ENCODE data around the gene CCDC81. TPM values are rescaled to one million over a fixed set of nuclear protein-coding genes. Genes with fewer than 3 reads are reported as not detected.

The CCDC81 gene
- polyA plus RNA-seq, 4 donors: 0.13 to 0.41 (median 0.22) TPM; not detected in 1

- no peak for FAIRE-seq
- Histone ChIP-seq H3K27me3 (ENCODE audit: control insufficient read depth in 3 of 3, insufficient read depth in 3 of 3, low read length in 3 of 3) (peaks cover 0 to 7% (median 0%) of the 10 kb centered on the region in 3 donors), H3K27ac (ENCODE audit: low read depth in 1 of 3, low read length in 2 of 3) (no peak overlapping the region), H3K36me3 (ENCODE audit: control insufficient read depth in 3 of 3, insufficient read depth in 2 of 3, low read depth in 1 of 3, low read length in 3 of 3) (no peaks in the 10 kb centered on the region), H3K9me3 (ENCODE audit: control insufficient read depth in 2 of 2, insufficient read depth in 1 of 2, low read depth in 1 of 2, low read length in 1 of 2) (peaks cover 0 to 3% of the 10 kb centered on the region in 2 donors), H3K4me3 (ENCODE audit: low read depth in 1 of 3, low read length in 3 of 3) (no peak overlapping the region), H3K4me1 (ENCODE audit: control insufficient read depth in 3 of 3, insufficient read depth in 2 of 3, low read depth in 1 of 3, low read length in 2 of 3) (peaks cover 0 to 5% (median 0%) of the 10 kb centered on the region in 3 donors)
- no peak for DNase-seq
- WGBS, 3 donors: 31 to 44% (median 31%) methylated on average over 1 of the region's 1 CpG
Observed at GRCh38 chr11:86374069-86374468, 618 bp upstream of the CCDC81 start.

- peaks cover 0 to 3% of the 10 kb centered on the region in 2 donors for H3K9me3 ChIP-seq (ENCODE audit: control insufficient read depth in 2 of 2, insufficient read depth in 1 of 2, low read depth in 1 of 2, low read length in 1 of 2)
- H3K4me1 ChIP-seq (ENCODE audit: control insufficient read depth in 3 of 3, insufficient read depth in 2 of 3, low read depth in 1 of 3, low read length in 2 of 3): peaks cover 0 to 5% (median 0%) of the 10 kb centered on the region in 3 donors
- H3K36me3 ChIP-seq (ENCODE audit: control insufficient read depth in 3 of 3, insufficient read depth in 2 of 3, low read depth in 1 of 3, low read length in 3 of 3): no peaks in the 10 kb centered on the region
- peaks cover 0 to 7% (median 0%) of the 10 kb centered on the region in 3 donors for H3K27me3 ChIP-seq (ENCODE audit: control insufficient read depth in 3 of 3, insufficient read depth in 3 of 3, low read length in 3 of 3)
- no peak overlapping the region for H3K27ac ChIP-seq (ENCODE audit: low read depth in 1 of 3, low read length in 2 of 3)
- FAIRE-seq (no peak), DNase-seq (no peak)
- H3K4me3 ChIP-seq (ENCODE audit: low read depth in 1 of 3, low read length in 3 of 3): no peak overlapping the region
Observed at GRCh38 chr11:86377972-86378371, 3.3 kb downstream of the CCDC81 start.

GRCh38 chr11:86380295-86381059 lies 5.8 kb downstream of the CCDC81 start:
- no peak for FAIRE-seq
- whole genome bisulfite sequencing, 3 donors: 90 to 95% (median 93%) methylated on average over 2 of the region's 2 CpGs
- no peak for DNase-seq

GRCh38 chr11:86383041-86383955 lies 8.6 kb downstream of the CCDC81 start:
- Histone ChIP-seq H3K36me3 (ENCODE audit: control insufficient read depth in 3 of 3, insufficient read depth in 2 of 3, low read depth in 1 of 3, low read length in 3 of 3) (no peaks in the 10 kb centered on the region), H3K4me3 (ENCODE audit: low read depth in 1 of 3, low read length in 3 of 3) (no peak overlapping the region), H3K4me1 (ENCODE audit: control insufficient read depth in 3 of 3, insufficient read depth in 2 of 3, low read depth in 1 of 3, low read length in 2 of 3) (no peaks in the 10 kb centered on the region), H3K9me3 (ENCODE audit: control insufficient read depth in 2 of 2, insufficient read depth in 1 of 2, low read depth in 1 of 2, low read length in 1 of 2) (no peaks in the 10 kb centered on the region), H3K27ac (ENCODE audit: low read depth in 1 of 3, low read length in 2 of 3) (no peak overlapping the region), H3K27me3 (ENCODE audit: control insufficient read depth in 3 of 3, insufficient read depth in 3 of 3, low read length in 3 of 3) (no peaks in the 10 kb centered on the region)
- DNase-seq (no peak), FAIRE-seq (no peak)
- WGBS, 3 donors: 86 to 91% (median 88%) methylated on average over 5 of the region's 5 CpGs

More at GRCh38 chr11:86380295-86381059, 5.8 kb downstream of the CCDC81 start:
- H3K9me3 ChIP-seq (ENCODE audit: control insufficient read depth in 2 of 2, insufficient read depth in 1 of 2, low read depth in 1 of 2, low read length in 1 of 2): no peaks in the 10 kb centered on the region
- no peaks in the 10 kb centered on the region for H3K36me3 ChIP-seq (ENCODE audit: control insufficient read depth in 3 of 3, insufficient read depth in 2 of 3, low read depth in 1 of 3, low read length in 3 of 3)
- H3K4me3 ChIP-seq (ENCODE audit: low read depth in 1 of 3, low read length in 3 of 3): no peak overlapping the region
- H3K27me3 ChIP-seq (ENCODE audit: control insufficient read depth in 3 of 3, insufficient read depth in 3 of 3, low read length in 3 of 3): peaks cover 0 to 2% (median 0%) of the 10 kb centered on the region in 3 donors
- H3K4me1 ChIP-seq (ENCODE audit: control insufficient read depth in 3 of 3, insufficient read depth in 2 of 3, low read depth in 1 of 3, low read length in 2 of 3): no peaks in the 10 kb centered on the region
- H3K27ac ChIP-seq (ENCODE audit: low read depth in 1 of 3, low read length in 2 of 3): no peak overlapping the region

GRCh38 chr11:86386283-86386682 lies 11.6 kb downstream of the CCDC81 start:
- no peaks in the 10 kb centered on the region for H3K27me3 ChIP-seq (ENCODE audit: control insufficient read depth in 3 of 3, insufficient read depth in 3 of 3, low read length in 3 of 3)
- H3K27ac ChIP-seq (ENCODE audit: low read depth in 1 of 3, low read length in 2 of 3): no peak overlapping the region
- WGBS, 3 donors: 90 to 95% (median 91%) methylated on average over 2 of the region's 2 CpGs
- FAIRE-seq (no peak), DNase-seq (no peak)
- H3K9me3 ChIP-seq (ENCODE audit: control insufficient read depth in 2 of 2, insufficient read depth in 1 of 2, low read depth in 1 of 2, low read length in 1 of 2): no peaks in the 10 kb centered on the region
- H3K4me1 ChIP-seq (ENCODE audit: control insufficient read depth in 3 of 3, insufficient read depth in 2 of 3, low read depth in 1 of 3, low read length in 2 of 3): no peaks in the 10 kb centered on the region
- H3K36me3 ChIP-seq (ENCODE audit: control insufficient read depth in 3 of 3, insufficient read depth in 2 of 3, low read depth in 1 of 3, low read length in 3 of 3): no peaks in the 10 kb centered on the region
- H3K4me3 ChIP-seq (ENCODE audit: low read depth in 1 of 3, low read length in 3 of 3): no peak overlapping the region

- FAIRE-seq (no peak), DNase-seq (no peak)
- WGBS, 3 donors: 76 to 85% (median 84%) methylated on average over 2 of the region's 2 CpGs
- Histone ChIP-seq H3K9me3 (ENCODE audit: control insufficient read depth in 2 of 2, insufficient read depth in 1 of 2, low read depth in 1 of 2, low read length in 1 of 2) (no peaks in the 10 kb centered on the region), H3K27ac (ENCODE audit: low read depth in 1 of 3, low read length in 2 of 3) (no peak overlapping the region), H3K27me3 (ENCODE audit: control insufficient read depth in 3 of 3, insufficient read depth in 3 of 3, low read length in 3 of 3) (no peaks in the 10 kb centered on the region), H3K4me1 (ENCODE audit: control insufficient read depth in 3 of 3, insufficient read depth in 2 of 3, low read depth in 1 of 3, low read length in 2 of 3) (no peaks in the 10 kb centered on the region), H3K4me3 (ENCODE audit: low read depth in 1 of 3, low read length in 3 of 3) (no peak overlapping the region), H3K36me3 (ENCODE audit: control insufficient read depth in 3 of 3, insufficient read depth in 2 of 3, low read depth in 1 of 3, low read length in 3 of 3) (no peaks in the 10 kb centered on the region)
Observed at GRCh38 chr11:86386746-86387145, 12.1 kb downstream of the CCDC81 start.

GRCh38 chr11:86388198-86388597 lies 13.5 kb downstream of the CCDC81 start:
- no peak for FAIRE-seq
- H3K36me3 ChIP-seq (ENCODE audit: control insufficient read depth in 3 of 3, insufficient read depth in 2 of 3, low read depth in 1 of 3, low read length in 3 of 3): no peaks in the 10 kb centered on the region
- H3K9me3 ChIP-seq (ENCODE audit: control insufficient read depth in 2 of 2, insufficient read depth in 1 of 2, low read depth in 1 of 2, low read length in 1 of 2): no peaks in the 10 kb centered on the region
- H3K27me3 ChIP-seq (ENCODE audit: control insufficient read depth in 3 of 3, insufficient read depth in 3 of 3, low read length in 3 of 3): no peaks in the 10 kb centered on the region
- H3K4me3 ChIP-seq (ENCODE audit: low read depth in 1 of 3, low read length in 3 of 3): no peak overlapping the region
- no peaks in the 10 kb centered on the region for H3K4me1 ChIP-seq (ENCODE audit: control insufficient read depth in 3 of 3, insufficient read depth in 2 of 3, low read depth in 1 of 3, low read length in 2 of 3)
- 38 to 56% (median 44%) methylated on average over 4 of the region's 4 CpGs for WGBS, 3 donors
- no peak overlapping the region for H3K27ac ChIP-seq (ENCODE audit: low read depth in 1 of 3, low read length in 2 of 3)
- DNase-seq: peak; percentile 16 to 31

GRCh38 chr11:86390487-86390886 lies 15.8 kb downstream of the CCDC81 start:
- Histone ChIP-seq H3K36me3 (ENCODE audit: control insufficient read depth in 3 of 3, insufficient read depth in 2 of 3, low read depth in 1 of 3, low read length in 3 of 3) (no peaks in the 10 kb centered on the region), H3K27ac (ENCODE audit: low read depth in 1 of 3, low read length in 2 of 3) (no peak overlapping the region), H3K4me1 (ENCODE audit: control insufficient read depth in 3 of 3, insufficient read depth in 2 of 3, low read depth in 1 of 3, low read length in 2 of 3) (no peaks in the 10 kb centered on the region), H3K27me3 (ENCODE audit: control insufficient read depth in 3 of 3, insufficient read depth in 3 of 3, low read length in 3 of 3) (no peaks in the 10 kb centered on the region), H3K4me3 (ENCODE audit: low read depth in 1 of 3, low read length in 3 of 3) (no peak overlapping the region), H3K9me3 (ENCODE audit: control insufficient read depth in 2 of 2, insufficient read depth in 1 of 2, low read depth in 1 of 2, low read length in 1 of 2) (no peaks in the 10 kb centered on the region)
- WGBS, 3 donors: 83 to 91% (median 87%) methylated on average over 3 of the region's 3 CpGs
- FAIRE-seq: no peak
- no peak for DNase-seq

All from small intestine (tissue), 7 donors.